Lower lobe of right lung (tissue), 2 donors: ENCODE measurements around the gene YIF1A. TPM values are rescaled to one million over a fixed set of nuclear protein-coding genes. Genes with fewer than 3 reads are reported as not detected.

Source experiments
- ATAC-seq, 2 donors: fragments of 200-7000 bp; cut with Tn5 transposase; one replicate each; pipeline ENCODE4 v1.9.1; 2020 to 2022; ENCODE audit warnings: mild to moderate bottlenecking in 2 of 2, moderate library complexity in 2 of 2
- DNase-seq: peaks from one replicate; pipeline ENCODE4 v3.0.0-alpha.2; 2020
- H3K27ac ChIP-seq: fragments of 200-600 bp; one replicate; pipeline ENCODE4 v1.8.0; 2022
- H3K27me3 ChIP-seq: fragments of 200-600 bp; one replicate; pipeline ENCODE4 v1.8.0; 2022; ENCODE audit warnings: low read depth
- H3K36me3 ChIP-seq: fragments of 200-600 bp; one replicate; pipeline ENCODE4 v1.8.0; 2022; ENCODE audit warnings: mild to moderate bottlenecking
- H3K4me1 ChIP-seq: fragments of 200-600 bp; one replicate; pipeline ENCODE4 v1.8.0; 2022
- H3K4me3 ChIP-seq: fragments of 200-600 bp; one replicate; pipeline ENCODE4 v1.8.0; 2022; ENCODE audit warnings: mild to moderate bottlenecking
- H3K9me3 ChIP-seq: fragments of 200-600 bp; one replicate; pipeline ENCODE4 v1.8.0; 2022
- intact Hi-C: fragments of 100-400 bp; cut with DNase I; formaldehyde crosslinking; loops from one replicate; pipeline ENCODE4 v1.11.0; 2022
- total RNA-seq: library from RNA; stranded (reverse); fragmentation: NEBNext Ultra II Directional; extraction: Animal tissue kit (Norgen Biotek cat#: 25700); gene quantifications from one replicate; pipeline ENCODE4 v1.2.1, GENCODE V29; 2021
- TF ChIP-seq, protein P1 (sequence below): fragments of 200-600 bp; IDR thresholded peaks from one replicate; pipeline ENCODE4 v1.8.0; 2022; ENCODE audit warnings: antibody characterized with exemption, mild to moderate bottlenecking
- donor health status: DM: no; HTN: yes; CAD: no; lungs with severe emphysema.

YIF1A gene
- total RNA-seq, 1 donor from 2014 or later = 67.8 TPM

- peaks cover 54% of the 10 kb centered on the region for H3K36me3 ChIP-seq
- no peaks in the 10 kb centered on the region for H3K27me3 ChIP-seq
- TF ChIP-seq, protein P1, sequence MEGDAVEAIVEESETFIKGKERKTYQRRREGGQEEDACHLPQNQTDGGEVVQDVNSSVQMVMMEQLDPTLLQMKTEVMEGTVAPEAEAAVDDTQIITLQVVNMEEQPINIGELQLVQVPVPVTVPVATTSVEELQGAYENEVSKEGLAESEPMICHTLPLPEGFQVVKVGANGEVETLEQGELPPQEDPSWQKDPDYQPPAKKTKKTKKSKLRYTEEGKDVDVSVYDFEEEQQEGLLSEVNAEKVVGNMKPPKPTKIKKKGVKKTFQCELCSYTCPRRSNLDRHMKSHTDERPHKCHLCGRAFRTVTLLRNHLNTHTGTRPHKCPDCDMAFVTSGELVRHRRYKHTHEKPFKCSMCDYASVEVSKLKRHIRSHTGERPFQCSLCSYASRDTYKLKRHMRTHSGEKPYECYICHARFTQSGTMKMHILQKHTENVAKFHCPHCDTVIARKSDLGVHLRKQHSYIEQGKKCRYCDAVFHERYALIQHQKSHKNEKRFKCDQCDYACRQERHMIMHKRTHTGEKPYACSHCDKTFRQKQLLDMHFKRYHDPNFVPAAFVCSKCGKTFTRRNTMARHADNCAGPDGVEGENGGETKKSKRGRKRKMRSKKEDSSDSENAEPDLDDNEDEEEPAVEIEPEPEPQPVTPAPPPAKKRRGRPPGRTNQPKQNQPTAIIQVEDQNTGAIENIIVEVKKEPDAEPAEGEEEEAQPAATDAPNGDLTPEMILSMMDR = no peak
- no peak for DNase-seq
- H3K27ac ChIP-seq = no peak overlapping the region
- no peak for ATAC-seq
- no peak overlapping the region for H3K4me3 ChIP-seq
- H3K9me3 ChIP-seq = no peaks in the 10 kb centered on the region
- intact Hi-C loops = no loop called here
- peaks cover 28% of the 10 kb centered on the region for H3K4me1 ChIP-seq
Observed at GRCh38 chr11:66274219-66274618, 14.7 kb downstream of the YIF1A start.

DNA sequence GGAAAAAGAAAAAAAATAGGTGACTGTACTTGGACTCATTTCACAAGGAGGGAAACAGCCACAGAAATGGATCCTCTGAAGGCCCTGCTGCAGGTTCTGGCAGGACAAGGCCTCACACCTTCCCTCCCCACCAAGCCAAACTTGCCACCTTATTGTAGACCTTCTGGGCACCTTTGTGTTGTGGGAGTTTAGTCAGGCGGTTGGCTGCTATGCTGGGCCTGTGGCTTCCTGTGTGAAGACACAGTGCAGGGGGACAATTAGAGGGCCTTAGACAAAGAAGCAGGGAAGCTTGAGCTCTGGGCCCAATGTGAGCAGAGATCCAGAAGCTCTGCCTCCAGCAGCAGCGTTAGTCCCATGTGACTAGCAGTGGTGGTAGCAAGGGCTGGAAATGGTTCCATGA is 16.3 kb downstream of the YIF1A start:
- no peaks in the 10 kb centered on the region for H3K27me3 ChIP-seq
- ATAC-seq (no peak), DNase-seq (no peak)
- intact Hi-C loops = no loop called here
- no peaks in the 10 kb centered on the region for H3K9me3 ChIP-seq
- TF ChIP-seq, protein P1 = no peak
- H3K36me3 ChIP-seq = peaks cover 54% of the 10 kb centered on the region
- no peak overlapping the region for H3K4me3 ChIP-seq
- H3K27ac ChIP-seq = no peak overlapping the region
- peaks cover 23% of the 10 kb centered on the region for H3K4me1 ChIP-seq

- H3K4me1 ChIP-seq = peaks cover 24% of the 10 kb centered on the region
Observed at GRCh38 chr11:66271816-66272215, 17.1 kb downstream of the YIF1A start.

DNA sequence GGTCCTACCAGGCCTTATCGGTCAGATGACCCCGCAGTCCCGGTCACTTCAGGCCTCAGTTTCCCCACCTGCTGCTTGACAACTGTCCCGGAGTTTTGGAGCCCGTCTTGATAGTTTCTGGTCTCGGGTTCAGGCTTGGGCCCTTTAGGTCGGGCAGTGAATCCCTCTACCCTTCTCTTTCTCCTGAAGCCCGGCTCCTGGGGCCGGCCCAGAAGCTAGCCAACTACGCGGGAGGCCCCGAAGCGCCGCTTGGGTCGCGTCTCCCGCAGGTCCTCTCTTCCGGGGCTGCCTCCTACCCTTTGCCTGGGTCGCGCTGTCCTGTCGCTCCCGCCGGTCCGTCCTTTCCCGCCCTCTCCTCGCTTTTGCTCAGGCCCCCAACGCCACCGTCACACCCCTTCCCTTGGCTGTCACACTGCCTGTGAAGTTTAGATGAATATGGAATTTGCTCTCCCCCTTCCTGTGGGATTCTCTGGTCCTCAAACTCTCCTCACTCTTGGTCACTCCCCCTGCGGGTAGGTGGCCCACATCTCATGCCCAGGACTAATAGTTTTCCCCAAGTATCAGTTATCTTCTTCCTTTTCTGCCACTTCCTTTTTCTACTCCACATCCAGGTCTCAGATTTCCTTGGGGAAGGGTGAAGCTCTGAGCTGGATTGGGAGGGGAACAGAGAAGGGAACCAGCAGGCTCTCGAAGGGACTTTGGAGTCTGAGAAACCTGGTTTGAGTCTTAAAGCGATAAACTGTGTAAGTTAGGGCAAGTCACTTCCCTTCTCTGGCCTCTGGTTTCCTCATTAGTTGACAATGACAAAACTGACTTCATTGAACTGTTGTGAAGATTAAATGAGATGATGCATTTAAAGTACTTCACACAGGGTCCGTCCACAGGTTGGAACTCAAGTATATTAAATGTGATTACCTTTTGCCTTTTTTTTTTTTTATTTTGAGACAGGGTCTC is 19.7 kb downstream of the YIF1A start:
- DNase-seq (no peak), ATAC-seq (no peak)
- Histone ChIP-seq H3K4me1 (peaks cover 29% of the 10 kb centered on the region), H3K36me3 (peaks cover 39% of the 10 kb centered on the region), H3K4me3 (peak overlapping the region; percentile 81), H3K9me3 (no peaks in the 10 kb centered on the region), H3K27me3 (no peaks in the 10 kb centered on the region), H3K27ac (peak overlapping the region; percentile 91)
- intact Hi-C loops = no loop called here
- TF ChIP-seq, protein P1 = no peak

More at GRCh38 chr11:66271816-66272215, 17.1 kb downstream of the YIF1A start:
- DNase-seq = no peak
- peaks cover 53% of the 10 kb centered on the region for H3K36me3 ChIP-seq
- no peak for ATAC-seq
- TF ChIP-seq, protein P1 = no peak
- H3K27ac ChIP-seq = no peak overlapping the region
- no peaks in the 10 kb centered on the region for H3K27me3 ChIP-seq
- H3K4me3 ChIP-seq = no peak overlapping the region
- intact Hi-C loops = no loop called here
- H3K9me3 ChIP-seq = no peaks in the 10 kb centered on the region

DNA sequence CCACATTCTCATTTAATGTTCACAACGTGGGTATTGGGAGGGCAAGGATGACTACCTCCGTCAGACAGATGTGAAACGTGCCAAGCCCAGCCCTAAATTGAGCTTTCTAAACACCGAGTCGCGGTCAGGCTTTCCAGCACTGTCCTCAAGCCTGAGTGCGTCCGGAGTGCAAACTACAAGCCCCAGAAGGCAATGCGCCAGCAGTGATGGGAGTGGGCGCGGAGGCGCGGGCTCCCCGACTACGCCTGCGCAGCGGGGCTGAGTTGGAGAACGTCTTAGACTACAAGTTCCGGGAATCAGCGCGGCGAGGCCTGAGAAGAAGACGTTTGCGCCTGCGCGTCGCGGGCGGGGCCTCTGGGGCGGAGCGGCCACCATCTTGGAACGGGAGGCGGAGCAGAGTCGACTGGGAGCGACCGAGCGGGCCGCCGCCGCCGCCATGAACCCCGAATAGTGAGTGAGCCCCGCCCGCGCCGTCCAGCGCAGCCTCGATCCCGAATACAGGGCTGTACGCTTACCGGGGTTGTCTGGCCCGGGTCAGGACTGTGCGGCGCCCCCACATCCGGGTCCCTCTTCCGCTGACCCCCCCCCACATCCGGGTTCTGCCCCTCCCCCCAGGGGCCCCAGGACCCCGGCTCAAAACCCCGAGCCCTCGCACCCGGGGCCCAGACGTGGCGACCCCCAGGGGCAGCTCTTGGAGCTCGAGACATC is 20.5 kb downstream of the YIF1A start, which contains the start of gene RAB1B:
RAB1B (plus strand) TSS at position 396 of the 708 bp plus-strand sequence; CDS start at position 437, 41 bp downstream.
- peaks cover 39% of the 10 kb centered on the region for H3K36me3 ChIP-seq
- H3K27me3 ChIP-seq = no peaks in the 10 kb centered on the region
- ATAC-seq (peak; percentile 95), DNase-seq (peak; percentile 100)
- peak within 1 kb of the TSS; percentile 81 for H3K4me3 ChIP-seq
- H3K9me3 ChIP-seq = no peaks in the 10 kb centered on the region
- intact Hi-C loops = no loop called here
- peaks cover 29% of the 10 kb centered on the region for H3K4me1 ChIP-seq
- H3K27ac ChIP-seq = peak within 1 kb of the TSS; percentile 91
- TF ChIP-seq, protein P1 = no peak
